HK-2 (cell line): ENCODE measurements around the gene VRTN.
A peak's percentile ranks its signal among the peaks of the same experiment; 100 is the strongest.
"Not testable (repeated sequence)": the region's sequence is repeated elsewhere in the genome, so short reads cannot be mapped to it uniquely, and the experiment has no call there.

ENCODE experiments used
- DNase-seq: peaks from one replicate; pipeline ENCODE4 v3.0.0-alpha.2; 2018; ENCODE audit not compliant: unreplicated experiment

The VRTN gene, protein sequence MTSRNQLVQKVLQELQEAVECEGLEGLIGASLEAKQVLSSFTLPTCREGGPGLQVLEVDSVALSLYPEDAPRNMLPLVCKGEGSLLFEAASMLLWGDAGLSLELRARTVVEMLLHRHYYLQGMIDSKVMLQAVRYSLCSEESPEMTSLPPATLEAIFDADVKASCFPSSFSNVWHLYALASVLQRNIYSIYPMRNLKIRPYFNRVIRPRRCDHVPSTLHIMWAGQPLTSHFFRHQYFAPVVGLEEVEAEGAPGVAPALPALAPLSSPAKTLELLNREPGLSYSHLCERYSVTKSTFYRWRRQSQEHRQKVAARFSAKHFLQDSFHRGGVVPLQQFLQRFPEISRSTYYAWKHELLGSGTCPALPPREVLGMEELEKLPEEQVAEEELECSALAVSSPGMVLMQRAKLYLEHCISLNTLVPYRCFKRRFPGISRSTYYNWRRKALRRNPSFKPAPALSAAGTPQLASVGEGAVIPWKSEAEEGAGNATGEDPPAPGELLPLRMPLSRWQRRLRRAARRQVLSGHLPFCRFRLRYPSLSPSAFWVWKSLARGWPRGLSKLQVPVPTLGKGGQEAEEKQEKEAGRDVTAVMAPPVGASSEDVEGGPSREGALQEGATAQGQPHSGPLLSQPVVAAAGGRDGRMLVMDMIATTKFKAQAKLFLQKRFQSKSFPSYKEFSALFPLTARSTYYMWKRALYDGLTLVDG

GRCh38 chr14:74348241-74348734, at the start of gene VRTN:
Gene VRTN (plus strand): TSS chr14:74348471. CDS start chr14:74356784, 8,313 bp downstream.
- no peak for DNase-seq

GRCh38 chr14:74299061-74299545, 49.2 kb upstream of the VRTN start:
- no peak for DNase-seq

- DNase-seq = no peak
Observed at GRCh38 chr14:74301594-74302151, 46.6 kb upstream of the VRTN start.

GRCh38 chr14:74302152-74302628, 46.1 kb upstream of the VRTN start:
- no peak for DNase-seq

DNA sequence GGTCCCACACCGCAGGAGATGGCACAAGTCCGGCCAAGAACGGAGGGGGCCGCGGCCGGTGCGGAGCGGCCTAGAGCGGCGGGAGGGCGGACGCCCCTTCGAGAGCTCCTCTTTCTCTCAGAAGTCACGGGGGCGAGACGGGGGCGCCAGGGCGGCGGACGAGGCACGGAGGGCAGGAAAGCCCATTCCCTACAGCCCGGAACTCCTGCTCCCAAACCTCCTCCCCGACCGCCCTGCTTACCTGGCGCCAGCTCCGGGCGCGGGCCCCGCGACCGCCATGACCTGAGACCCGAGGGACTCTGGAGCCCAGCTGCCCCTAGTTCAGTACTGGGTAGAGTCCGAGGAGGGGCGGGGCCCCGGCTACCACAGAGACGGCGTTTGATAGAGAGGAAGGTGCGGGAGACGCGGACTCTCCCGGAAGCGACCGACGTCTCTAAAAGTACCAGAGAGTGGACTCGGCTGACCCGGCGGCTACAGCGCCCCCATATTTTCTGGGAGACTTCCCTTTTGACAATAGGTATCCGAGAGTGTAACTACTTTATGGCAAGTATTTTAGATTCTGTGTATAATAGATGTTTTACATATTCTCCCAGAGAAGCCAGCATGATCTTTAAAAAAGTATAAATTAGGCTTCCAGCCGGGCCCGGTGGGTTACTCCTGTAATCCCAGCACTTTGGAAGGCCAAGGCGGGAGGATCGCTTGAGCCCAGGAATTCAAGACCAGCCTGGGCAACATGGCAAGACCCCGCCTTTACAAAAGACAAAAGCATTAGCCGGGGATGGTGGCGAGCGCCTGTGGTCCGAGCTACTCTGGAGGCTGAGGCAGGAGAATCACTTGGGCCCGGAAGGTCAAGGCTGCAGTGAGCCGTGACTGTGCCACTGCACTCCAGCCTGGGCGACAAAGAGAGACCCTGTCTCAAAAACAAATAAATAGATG, 45.4 kb upstream of the VRTN start, which contains the start of gene ABCD4:
Gene ABCD4 (minus strand): TSS at position 301 of the 936 bp plus-strand sequence. CDS start 22 bp downstream, at position 279.
- DNase-seq = peak; percentile 94

- DNase-seq = no peak
Observed at GRCh38 chr14:74308695-74309094, 39.6 kb upstream of the VRTN start.

GRCh38 chr14:74309125-74310022, 38.9 kb upstream of the VRTN start:
- no peak for DNase-seq

DNA sequence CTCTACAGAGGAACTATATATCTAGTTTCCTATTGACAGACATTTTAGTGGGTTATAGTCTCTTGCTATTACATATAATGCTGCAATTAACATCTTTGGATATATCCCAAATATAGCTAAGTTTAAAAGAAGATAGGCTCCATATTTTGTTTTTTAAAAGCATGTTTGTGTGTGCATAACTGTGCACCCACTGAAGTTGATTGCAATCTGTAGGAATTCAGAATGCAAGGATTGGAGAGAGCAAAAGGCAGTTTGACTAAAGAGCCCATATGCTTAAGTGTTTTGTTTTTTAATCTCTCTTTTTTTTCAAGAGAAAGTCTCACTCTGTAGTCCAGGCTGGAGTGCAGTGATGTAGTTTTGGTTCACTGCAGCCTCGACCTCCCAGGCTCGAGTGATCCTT, 36.1 kb upstream of the VRTN start:
- DNase-seq = no peak

- DNase-seq = no peak
Observed at GRCh38 chr14:74313601-74314000, 34.7 kb upstream of the VRTN start.

DNA sequence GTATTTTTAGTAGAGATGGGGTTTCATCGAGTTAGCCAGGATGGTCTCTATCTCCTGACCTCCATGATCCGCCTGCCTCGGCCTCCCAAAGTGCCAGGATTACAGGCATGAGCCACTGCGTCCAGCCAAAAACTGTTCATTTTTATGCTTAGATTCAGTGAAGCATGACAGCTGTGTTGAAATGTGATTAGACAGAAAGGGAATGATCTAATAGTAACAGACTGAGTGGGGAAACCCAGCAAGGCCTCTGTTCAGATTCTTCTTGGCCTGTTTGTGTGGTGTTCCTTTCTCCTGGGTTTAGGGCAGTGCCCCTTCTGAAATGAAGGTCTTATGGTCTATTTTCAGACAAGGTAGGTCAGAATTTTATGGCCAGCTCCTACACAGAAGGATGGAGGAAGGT, 33.7 kb upstream of the VRTN start:
- no peak for DNase-seq

GRCh38 chr14:74324931-74325361, 23.3 kb upstream of the VRTN start:
- DNase-seq = no peak

GRCh38 chr14:74325446-74325845, 22.8 kb upstream of the VRTN start:
- no peak for DNase-seq

DNA sequence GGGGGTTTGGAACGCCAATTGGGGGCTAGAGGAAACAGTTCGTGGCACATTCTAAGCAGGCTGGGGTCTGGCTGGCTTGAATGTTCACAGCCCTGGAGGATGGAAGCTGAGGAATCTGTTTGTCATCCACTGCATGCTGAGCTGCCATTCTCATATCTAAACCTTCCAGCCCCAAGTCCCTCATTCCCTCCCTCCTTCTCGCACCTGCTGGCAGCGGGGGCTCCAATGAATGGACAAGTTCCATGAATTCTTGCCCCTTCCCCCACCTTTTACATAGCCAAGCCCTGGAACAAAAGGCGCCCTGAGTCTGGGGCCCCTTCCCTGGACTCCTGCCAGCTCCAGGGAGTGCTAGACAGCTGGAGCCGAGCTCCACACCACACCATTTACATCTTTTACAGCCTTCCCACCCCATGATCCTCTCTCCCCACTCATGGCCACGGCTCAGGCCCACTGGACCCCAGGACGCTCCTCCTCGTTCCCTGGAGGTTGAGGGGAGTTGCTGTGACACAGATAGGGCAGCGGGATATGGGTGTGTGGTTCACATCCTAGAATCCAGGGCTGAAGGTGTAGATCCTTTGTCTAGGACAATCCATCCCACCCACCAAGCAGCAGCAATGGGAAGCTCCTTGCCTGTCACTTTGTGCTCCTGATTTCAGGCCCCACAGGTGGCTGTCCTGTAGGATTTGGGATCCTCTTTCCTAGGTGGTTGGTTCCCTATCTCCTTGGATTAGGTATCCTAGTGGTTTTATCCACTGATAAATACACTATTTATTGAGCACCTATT, 21.7 kb upstream of the VRTN start:
- no peak for DNase-seq

GRCh38 chr14:74329950-74330552, 18.2 kb upstream of the VRTN start:
- not testable (repeated sequence) for DNase-seq

DNA sequence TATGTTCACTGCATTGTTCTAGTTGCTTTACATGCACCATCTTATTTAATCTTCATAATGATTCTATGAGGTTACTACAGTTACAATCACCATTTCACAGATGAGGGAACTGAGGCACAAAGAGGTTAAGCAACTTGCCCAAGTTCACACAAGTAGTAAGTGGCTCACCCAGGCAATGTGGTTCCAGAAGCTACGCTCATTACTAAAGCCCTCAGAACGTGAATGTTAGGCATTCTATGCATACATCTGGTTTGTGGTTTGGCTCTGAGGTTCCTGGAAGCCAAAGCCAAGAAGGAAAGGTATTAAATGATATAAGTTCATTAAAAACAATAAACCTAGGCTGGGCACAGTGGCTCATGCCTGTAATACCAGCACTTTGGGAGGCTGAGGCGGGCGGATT, 14.4 kb upstream of the VRTN start:
- DNase-seq = no peak

DNA sequence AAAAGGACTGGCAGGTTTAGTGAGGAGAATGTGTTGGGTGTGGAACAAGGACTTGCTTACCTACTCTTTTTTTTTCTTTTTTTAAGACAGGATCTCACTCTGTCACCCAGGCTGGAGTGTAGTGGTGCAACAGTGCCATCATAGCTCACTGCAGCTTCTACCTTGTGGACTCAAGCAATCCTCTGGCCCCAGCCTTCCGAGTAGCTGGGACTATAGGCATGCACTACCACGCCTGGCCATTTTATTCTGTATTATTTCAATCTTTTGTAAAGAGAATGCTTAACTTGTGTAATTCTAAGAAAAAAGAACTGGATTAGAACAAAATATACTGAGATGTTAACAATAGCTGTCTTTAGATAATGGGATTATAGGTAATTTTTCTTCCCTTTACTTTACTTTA, 1.9 kb upstream of the VRTN start:
- no peak for DNase-seq

- DNase-seq = no peak
Observed at GRCh38 chr14:74347097-74347794, 1.0 kb upstream of the VRTN start.

DNA sequence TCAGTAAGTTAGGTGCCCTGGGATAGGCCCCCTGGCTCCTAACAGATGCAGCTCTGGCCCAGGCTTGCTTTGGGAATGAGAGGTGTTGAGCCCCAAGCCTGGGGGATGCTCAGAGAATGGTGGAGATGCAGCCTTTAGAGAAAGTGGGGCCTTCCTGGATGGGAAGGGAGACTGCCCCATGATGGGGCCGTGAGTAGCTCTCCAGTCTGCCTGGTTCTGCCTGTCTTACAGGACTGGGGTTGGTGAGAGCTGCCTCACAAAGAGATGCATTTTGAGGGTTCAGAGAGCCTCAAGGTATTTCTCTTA, 523 bp upstream of the VRTN start:
- DNase-seq = no peak
